ENCODE measurements around the gene JUND.

DNA sequence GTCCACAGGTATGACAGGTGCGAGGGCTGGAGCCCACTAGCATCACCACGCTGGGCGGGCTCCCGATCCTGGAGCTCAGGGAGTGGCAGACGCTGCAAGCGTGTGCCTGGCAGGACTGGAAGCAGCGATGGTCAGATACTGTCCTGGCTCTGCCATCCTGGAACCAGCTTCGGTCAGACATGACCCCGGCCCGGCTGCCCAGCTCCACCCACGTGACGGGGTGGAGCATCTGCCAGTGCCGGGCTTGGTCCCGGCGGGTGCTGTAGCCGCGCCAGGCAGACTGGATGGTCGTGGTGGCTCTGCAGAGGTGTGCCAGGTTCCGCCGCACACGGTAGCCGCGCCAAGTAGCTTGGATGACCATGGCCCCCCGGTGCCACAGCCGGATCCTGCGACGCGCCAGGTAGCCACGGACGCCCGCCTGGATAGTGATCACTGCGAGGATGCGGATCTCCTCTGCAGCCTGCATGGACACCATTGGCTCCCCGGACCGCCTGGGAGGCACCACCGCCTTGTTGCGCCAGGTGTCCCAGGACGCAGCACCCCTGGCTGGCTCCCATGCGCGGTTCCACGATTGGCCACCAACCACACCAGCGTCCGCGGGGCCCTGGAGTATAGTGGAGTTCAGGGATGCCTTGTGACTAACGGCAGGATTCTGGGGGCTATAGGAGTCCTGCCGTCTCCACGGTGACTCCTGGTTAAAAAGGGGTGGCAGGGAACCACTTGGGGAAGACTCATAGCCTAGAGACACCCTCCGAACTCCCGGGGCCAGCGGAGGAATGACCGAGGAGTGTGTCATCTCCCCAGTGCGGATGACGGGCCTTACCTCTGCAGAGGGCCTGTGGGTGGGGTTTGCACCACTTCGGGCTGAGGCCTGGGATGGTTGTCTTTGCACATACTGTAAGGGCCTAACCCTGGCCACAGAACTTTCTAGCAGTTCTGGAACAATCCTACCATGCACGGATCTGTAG, 23.6 kb downstream of the JUND start:
- TF ChIP-seq POLR2A (IDR thresholded peaks at IDR 0.05; ENCODE audit: low read depth, low read length) (no peak), POLR2AphosphoS5 (IDR thresholded peaks at IDR 0.05; ENCODE audit: low read depth, low read length) (no peak), TAF1 (IDR thresholded peaks at IDR 0.05; ENCODE audit: borderline replicate concordance, low read depth, low read length) (no peak)

All from GM12892 (cell line).